ENCODE results near the gene DQX1. TPM values are rescaled to one million over a fixed set of nuclear protein-coding genes. Genes with fewer than 3 reads are reported as not detected.
A peak's percentile ranks its signal among the peaks of the same experiment; 100 is the strongest.

DQX1 gene
- total RNA-seq, 2 donors from 2014 or later, result 2.0 TPM; not detected in 1

GRCh38 chr2:74500578-74500946 lies 25.5 kb downstream of the DQX1 start:
- Histone ChIP-seq H3K27me3 (peaks cover 0 to 5% of the 10 kb centered on the region in 2 donors), H3K27ac (no peak overlapping the region), H3K9me3 (no peaks in the 10 kb centered on the region), H3K4me3 (no peak overlapping the region), H3K36me3 (replicated peaks in 1 of 2; ENCODE audit: insufficient read depth in 1 of 2, low read depth in 2 of 2) (no peaks in the 10 kb centered on the region), H3K4me1 (peaks cover 60% of the 10 kb centered on the region)
- ATAC-seq (no peak), DNase-seq (no peak)
- TF ChIP-seq, protein P1, sequence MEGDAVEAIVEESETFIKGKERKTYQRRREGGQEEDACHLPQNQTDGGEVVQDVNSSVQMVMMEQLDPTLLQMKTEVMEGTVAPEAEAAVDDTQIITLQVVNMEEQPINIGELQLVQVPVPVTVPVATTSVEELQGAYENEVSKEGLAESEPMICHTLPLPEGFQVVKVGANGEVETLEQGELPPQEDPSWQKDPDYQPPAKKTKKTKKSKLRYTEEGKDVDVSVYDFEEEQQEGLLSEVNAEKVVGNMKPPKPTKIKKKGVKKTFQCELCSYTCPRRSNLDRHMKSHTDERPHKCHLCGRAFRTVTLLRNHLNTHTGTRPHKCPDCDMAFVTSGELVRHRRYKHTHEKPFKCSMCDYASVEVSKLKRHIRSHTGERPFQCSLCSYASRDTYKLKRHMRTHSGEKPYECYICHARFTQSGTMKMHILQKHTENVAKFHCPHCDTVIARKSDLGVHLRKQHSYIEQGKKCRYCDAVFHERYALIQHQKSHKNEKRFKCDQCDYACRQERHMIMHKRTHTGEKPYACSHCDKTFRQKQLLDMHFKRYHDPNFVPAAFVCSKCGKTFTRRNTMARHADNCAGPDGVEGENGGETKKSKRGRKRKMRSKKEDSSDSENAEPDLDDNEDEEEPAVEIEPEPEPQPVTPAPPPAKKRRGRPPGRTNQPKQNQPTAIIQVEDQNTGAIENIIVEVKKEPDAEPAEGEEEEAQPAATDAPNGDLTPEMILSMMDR (IDR thresholded peaks at IDR 0.05), result no peak
- TF ChIP-seq POLR2A (IDR thresholded peaks at IDR 0.05), result no peak
- intact Hi-C loops (cut with DNase I), result no loop called here

- Histone ChIP-seq H3K4me3 (no peak overlapping the region), H3K27me3 (peaks cover 0 to 5% of the 10 kb centered on the region in 2 donors), H3K4me1 (peaks cover 55% of the 10 kb centered on the region), H3K27ac (no peak overlapping the region), H3K36me3 (replicated peaks in 1 of 2; ENCODE audit: insufficient read depth in 1 of 2, low read depth in 2 of 2) (no peaks in the 10 kb centered on the region), H3K9me3 (no peaks in the 10 kb centered on the region)
- no peak for TF ChIP-seq POLR2A (IDR thresholded peaks at IDR 0.05)
- TF ChIP-seq, protein P1 (IDR thresholded peaks at IDR 0.05), result no peak
- DNase-seq (no peak), ATAC-seq (no peak)
- intact Hi-C loops (cut with DNase I), result no loop called here
- WGBS, 2 donors, result 66 to 73% methylated on average over 13 to 15 of the region's 15 CpGs
Observed at GRCh38 chr2:74499940-74500577, 26.0 kb downstream of the DQX1 start.

DNA sequence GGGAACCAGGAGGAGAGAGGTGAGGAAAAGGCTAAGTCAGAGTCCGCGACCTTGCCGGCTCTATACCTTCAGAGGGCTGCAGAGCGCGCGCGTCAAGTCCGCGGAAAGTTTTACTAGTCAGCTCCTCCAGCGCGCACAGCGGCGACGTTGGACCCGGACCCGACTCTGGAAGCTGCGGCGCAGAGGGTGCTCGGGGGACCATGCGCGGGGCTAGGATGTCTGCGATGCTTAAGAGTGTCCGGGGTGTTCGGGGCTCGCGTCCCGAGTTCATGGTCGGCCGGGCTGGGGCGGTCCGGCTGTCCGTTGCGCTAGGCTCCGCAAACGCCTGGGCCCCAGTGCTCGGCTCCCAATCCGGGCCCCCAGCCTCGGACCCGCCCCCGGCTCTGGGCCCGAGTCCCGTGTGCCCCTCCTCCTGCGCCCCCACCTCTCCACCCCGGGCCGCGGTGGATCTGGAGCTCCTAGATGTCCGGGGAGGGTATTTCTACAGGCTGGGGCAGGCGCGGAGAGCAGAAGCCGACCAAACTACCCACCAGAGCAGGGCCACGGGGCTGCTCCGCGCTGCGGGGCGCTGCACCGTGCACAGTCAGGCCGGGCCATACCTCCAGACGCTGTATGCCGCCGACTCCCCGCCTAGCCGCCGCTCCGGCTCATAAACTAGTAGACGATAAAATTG lies 26.6 kb downstream of the DQX1 start, which contains the start of gene LBX2:
LBX2 (minus strand) TSS at position 337 of the 673 bp plus-strand sequence; CDS start at position 271, 66 bp downstream.
- intact Hi-C loops (cut with DNase I), result no loop called here
- WGBS, 2 donors, result 19 to 27% methylated on average over 3 to 54 of the region's 65 CpGs
- Histone ChIP-seq H3K4me1 (peaks cover 52% of the 10 kb centered on the region), H3K4me3 (no peak within 1 kb of the TSS), H3K36me3 (replicated peaks in 1 of 2; ENCODE audit: insufficient read depth in 1 of 2, low read depth in 2 of 2) (no peaks in the 10 kb centered on the region), H3K9me3 (no peaks in the 10 kb centered on the region), H3K27ac (no peak within 1 kb of the TSS), H3K27me3 (peaks cover 0 to 5% of the 10 kb centered on the region in 2 donors)
- TF ChIP-seq, protein P1 (IDR thresholded peaks at IDR 0.05), result no peak
- TF ChIP-seq POLR2A (IDR thresholded peaks at IDR 0.05), result no peak
- no peak for ATAC-seq
- no peak for DNase-seq

GRCh38 chr2:74498500-74499266 lies 27.3 kb downstream of the DQX1 start:
- ATAC-seq, result no peak
- H3K27me3 ChIP-seq, result peaks cover 0 to 5% of the 10 kb centered on the region in 2 donors
- no peaks in the 10 kb centered on the region for H3K9me3 ChIP-seq
- no peak for TF ChIP-seq POLR2A (IDR thresholded peaks at IDR 0.05)
- TF ChIP-seq, protein P1 (IDR thresholded peaks at IDR 0.05), result no peak
- intact Hi-C loops (cut with DNase I), result no loop called here
- WGBS, 2 donors, result 5 to 7% methylated on average over 39 to 41 of the region's 41 CpGs
- DNase-seq, result no peak
- H3K4me3 ChIP-seq, result peak overlapping the region in 1 of 2 donors; percentile 8
- H3K27ac ChIP-seq, result no peak overlapping the region
- no peaks in the 10 kb centered on the region for H3K36me3 ChIP-seq (replicated peaks in 1 of 2; ENCODE audit: insufficient read depth in 1 of 2, low read depth in 2 of 2)
- peaks cover 45% of the 10 kb centered on the region for H3K4me1 ChIP-seq
